Left ventricle myocardium inferior (tissue), 1 donor: Measurements from ENCODE around the gene OXA1L. TPM values are rescaled to one million over a fixed set of nuclear protein-coding genes. Genes with fewer than 3 reads are reported as not detected.
"Not testable (repeated sequence)": the region's sequence is repeated elsewhere in the genome, so short reads cannot be mapped to it uniquely, and the experiment has no call there.

Experiments
- DNase-seq: peaks from one replicate; pipeline ENCODE4 v3.0.0-alpha.2; 2020
- H3K27ac ChIP-seq: fragments of 200-600 bp; replicated peaks from 2 replicates; pipeline ENCODE4 v1.8.0; 2021
- H3K27me3 ChIP-seq: fragments of 200-600 bp; 2 replicates; pipeline ENCODE4 v1.8.0; 2021; ENCODE audit warnings: low read depth
- H3K36me3 ChIP-seq: fragments of 200-600 bp; 2 replicates; pipeline ENCODE4 v1.8.0; 2021
- H3K4me1 ChIP-seq: fragments of 200-600 bp; 2 replicates; pipeline ENCODE4 v1.8.0; 2021
- H3K4me3 ChIP-seq: fragments of 200-600 bp; 2 replicates; pipeline ENCODE4 v1.8.0; 2021; ENCODE audit warnings: mild to moderate bottlenecking, moderate library complexity
- H3K9me3 ChIP-seq: fragments of 200-600 bp; replicated peaks from 2 replicates; pipeline ENCODE4 v1.8.0; 2021
- CTCF ChIP-seq: fragments of 200-600 bp; IDR thresholded peaks from 2 replicates; pipeline ENCODE4 v1.8.0; 2021; ENCODE audit warnings: antibody characterized with exemption, mild to moderate bottlenecking, borderline replicate concordance
- intact Hi-C: fragments of 100-400 bp; cut with micrococcal nuclease; formaldehyde crosslinking; loops from one replicate; pipeline ENCODE4 v1.11.0; 2022
- total RNA-seq: library from RNA; stranded (reverse); fragmentation: NEBNext Ultra II Directional; extraction: Animal tissue kit (Norgen Biotek cat#: 25700); gene quantifications from one replicate; pipeline ENCODE4 v1.2.1, GENCODE V29; 2021
- donor health status: DM: no; HTN: yes; CAD: no; lungs with severe emphysema.

OXA1L gene
- total RNA-seq, 1 donor from 2014 or later, result 182 TPM

- Histone ChIP-seq H3K27ac (no peak overlapping the region), H3K4me3 (no peak overlapping the region), H3K4me1 (no peaks in the 10 kb centered on the region), H3K36me3 (no peaks in the 10 kb centered on the region), H3K27me3 (no peaks in the 10 kb centered on the region), H3K9me3 (no peaks in the 10 kb centered on the region)
- TF ChIP-seq CTCF, result no peak
- DNase-seq, result no peak
- intact Hi-C loops, result no loop called here
Observed at GRCh38 chr14:22753586-22753985, 12.9 kb upstream of the OXA1L start.

- DNase-seq, H3K27me3 ChIP-seq, H3K4me1 ChIP-seq, H3K27ac ChIP-seq, H3K36me3 ChIP-seq, intact Hi-C loops, H3K4me3 ChIP-seq: not testable (repeated sequence)
- peaks cover 18% of the 10 kb centered on the region for H3K9me3 ChIP-seq
Observed at GRCh38 chr14:22757972-22758650, 8.4 kb upstream of the OXA1L start.

GRCh38 chr14:22761734-22762133 lies 4.8 kb upstream of the OXA1L start:
- H3K9me3 ChIP-seq, result peaks cover 18% of the 10 kb centered on the region
- H3K27ac ChIP-seq, result no peak overlapping the region
- H3K36me3 ChIP-seq, result peaks cover 9% of the 10 kb centered on the region
- DNase-seq, result no peak
- intact Hi-C loops, result no loop called here
- H3K27me3 ChIP-seq, result no peaks in the 10 kb centered on the region
- H3K4me1 ChIP-seq, result peaks cover 21% of the 10 kb centered on the region
- H3K4me3 ChIP-seq, result no peak overlapping the region
- no peak for TF ChIP-seq CTCF

GRCh38 chr14:22764382-22764781 lies 2.1 kb upstream of the OXA1L start:
- no peak for TF ChIP-seq CTCF
- DNase-seq, result no peak
- no peaks in the 10 kb centered on the region for H3K27me3 ChIP-seq

GRCh38 chr14:22767323-22767589 lies 768 bp downstream of the OXA1L start:
- intact Hi-C loops, result no loop called here
- TF ChIP-seq CTCF, result no peak
- H3K27ac ChIP-seq, result peak overlapping the region; percentile 92
- peaks cover 45% of the 10 kb centered on the region for H3K36me3 ChIP-seq
- H3K27me3 ChIP-seq, result no peaks in the 10 kb centered on the region
- DNase-seq, result no peak
- peak overlapping the region; percentile 89 for H3K4me3 ChIP-seq
- H3K4me1 ChIP-seq, result peaks cover 45% of the 10 kb centered on the region
- peaks cover 3% of the 10 kb centered on the region for H3K9me3 ChIP-seq

More at GRCh38 chr14:22764382-22764781, 2.1 kb upstream of the OXA1L start:
- Histone ChIP-seq H3K36me3 (peaks cover 21% of the 10 kb centered on the region), H3K4me3 (no peak overlapping the region), H3K4me1 (peaks cover 45% of the 10 kb centered on the region), H3K9me3 (peaks cover 18% of the 10 kb centered on the region), H3K27ac (no peak overlapping the region)
- intact Hi-C loops, result no loop called here

- H3K9me3 ChIP-seq, result no peaks in the 10 kb centered on the region
- no peak for DNase-seq
- TF ChIP-seq CTCF, result no peak
- H3K36me3 ChIP-seq, result peaks cover 54% of the 10 kb centered on the region
- H3K27ac ChIP-seq, result no peak overlapping the region
- no peaks in the 10 kb centered on the region for H3K27me3 ChIP-seq
- intact Hi-C loops, result no loop called here
- H3K4me1 ChIP-seq, result peaks cover 45% of the 10 kb centered on the region
- no peak overlapping the region for H3K4me3 ChIP-seq
Observed at GRCh38 chr14:22768947-22769346, 2.5 kb downstream of the OXA1L start.
